HG02970 (cell line): ENCODE results near the gene PEAK3.

Experiments used
- ATAC-seq: cut with Tn5 transposase; IDR thresholded peaks from one replicate; pipeline ENCODE4 v1.9.1; 2021; ENCODE audit warnings: mild to moderate bottlenecking, moderate library complexity, moderate number of reproducible peaks; ENCODE audit not compliant: unreplicated experiment, low FRiP score

PEAK3 gene

DNA sequence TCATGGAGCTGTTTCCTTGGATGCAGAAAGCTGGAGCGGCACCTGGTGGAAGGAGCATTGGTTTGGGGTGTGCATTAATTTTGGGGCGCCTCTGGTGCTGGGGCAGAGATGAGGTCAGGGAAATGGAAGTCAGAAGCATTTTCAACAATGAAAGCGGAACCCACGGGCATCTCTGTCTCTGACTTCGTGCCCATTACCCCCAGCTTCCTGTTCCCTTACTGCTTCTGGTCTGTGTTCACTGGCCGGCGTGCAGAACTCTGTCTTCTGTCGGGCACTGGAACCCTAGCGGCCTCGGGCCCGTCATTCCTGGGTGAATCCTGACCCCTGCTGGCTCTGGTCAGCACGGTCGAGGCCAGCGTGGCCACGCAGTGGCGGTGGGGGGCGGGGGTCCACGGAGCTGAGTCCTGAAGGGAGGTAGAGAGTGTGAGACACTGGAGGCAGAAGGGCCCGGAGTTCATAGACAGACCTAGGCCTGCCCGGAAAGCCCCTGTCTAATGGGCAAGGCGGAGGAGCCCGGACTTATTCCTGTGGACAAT, 33.9 kb upstream of the PEAK3 start:
- ATAC-seq, result no peak

DNA sequence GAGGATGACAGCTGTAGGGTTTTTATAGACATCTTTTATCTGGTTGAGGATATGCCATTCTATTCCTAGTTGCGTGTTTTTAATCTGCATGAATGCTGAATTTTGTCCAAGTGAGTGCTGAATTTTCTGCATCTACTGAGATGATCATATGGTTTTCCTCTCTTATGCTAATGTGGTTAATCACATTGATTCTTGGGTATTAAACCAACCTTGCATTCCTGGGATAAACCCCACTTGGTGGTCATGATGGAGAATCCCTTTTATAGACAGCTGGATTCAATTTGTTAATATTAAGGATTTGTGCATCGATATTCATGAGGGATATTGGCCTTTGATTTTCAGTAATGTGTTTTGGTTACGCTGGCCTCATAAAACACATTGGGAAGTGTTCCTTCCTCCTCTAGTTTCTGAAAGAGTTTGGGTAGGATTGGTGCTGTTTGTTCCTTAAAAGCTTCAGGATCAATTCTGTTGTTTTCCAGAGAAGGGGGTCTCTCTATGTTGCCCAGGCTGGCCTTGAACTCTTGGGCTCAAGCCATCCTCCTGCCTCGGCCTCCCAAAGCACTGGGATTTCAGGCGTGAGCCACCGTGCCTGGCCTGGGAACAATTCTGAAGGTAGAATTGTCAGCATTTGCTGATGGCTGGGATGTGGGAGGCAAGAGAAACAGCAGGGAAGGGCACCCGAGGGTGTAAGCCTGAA, 33.3 kb upstream of the PEAK3 start:
- no peak for ATAC-seq

DNA sequence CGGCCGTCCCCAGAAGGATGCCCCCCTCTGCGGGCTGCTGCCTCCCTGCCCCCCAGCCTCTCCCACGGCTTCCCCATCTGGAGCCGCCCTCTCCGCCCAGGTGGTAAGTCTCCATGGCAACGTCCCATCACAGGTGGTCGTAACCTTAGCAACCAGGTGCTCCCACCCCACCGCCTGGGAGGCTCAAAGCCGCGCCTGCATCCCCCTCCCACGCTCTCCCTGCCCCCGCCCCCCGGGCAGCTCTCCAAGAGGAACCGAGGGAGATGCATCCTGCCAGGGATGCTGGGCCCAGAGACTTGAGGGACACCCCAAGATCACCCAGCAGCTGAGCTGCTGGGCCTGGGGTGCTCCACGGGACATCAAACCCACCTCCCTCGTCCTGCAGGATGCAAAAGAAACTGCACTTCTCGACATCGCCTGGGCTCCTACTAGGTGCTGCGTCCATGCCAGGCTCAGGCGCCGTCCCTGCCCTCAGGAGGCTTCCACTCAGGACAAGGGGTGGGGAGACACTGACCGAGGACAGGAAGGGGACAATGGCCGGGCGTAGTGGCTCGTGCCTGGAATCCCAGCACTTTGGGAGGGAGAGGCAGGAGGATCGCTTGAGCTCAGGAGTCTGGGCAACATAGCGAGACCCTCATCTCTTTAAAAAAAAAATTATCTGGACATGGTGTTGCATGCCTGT, 31.0 kb upstream of the PEAK3 start:
- ATAC-seq, result no peak

DNA sequence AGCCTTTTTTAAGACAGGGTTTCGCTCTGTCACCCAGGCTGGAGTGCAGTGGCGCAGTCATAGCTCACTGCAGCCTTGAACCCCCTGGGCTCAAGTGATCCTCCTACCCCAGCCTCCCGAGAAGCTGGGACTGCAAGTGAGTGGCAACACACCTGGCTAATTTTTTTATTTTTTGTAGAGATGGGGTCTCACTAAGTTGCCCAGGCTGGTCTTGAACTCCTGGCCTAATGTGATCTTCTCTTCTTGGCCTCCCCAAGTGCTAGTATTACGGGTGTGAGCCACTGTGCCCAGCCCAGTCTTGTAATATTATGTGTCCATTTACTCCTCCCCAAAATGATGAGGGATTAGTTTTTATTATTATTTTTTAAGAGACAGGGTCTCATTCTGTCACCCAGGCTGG, 29.1 kb upstream of the PEAK3 start:
- no peak for ATAC-seq

DNA sequence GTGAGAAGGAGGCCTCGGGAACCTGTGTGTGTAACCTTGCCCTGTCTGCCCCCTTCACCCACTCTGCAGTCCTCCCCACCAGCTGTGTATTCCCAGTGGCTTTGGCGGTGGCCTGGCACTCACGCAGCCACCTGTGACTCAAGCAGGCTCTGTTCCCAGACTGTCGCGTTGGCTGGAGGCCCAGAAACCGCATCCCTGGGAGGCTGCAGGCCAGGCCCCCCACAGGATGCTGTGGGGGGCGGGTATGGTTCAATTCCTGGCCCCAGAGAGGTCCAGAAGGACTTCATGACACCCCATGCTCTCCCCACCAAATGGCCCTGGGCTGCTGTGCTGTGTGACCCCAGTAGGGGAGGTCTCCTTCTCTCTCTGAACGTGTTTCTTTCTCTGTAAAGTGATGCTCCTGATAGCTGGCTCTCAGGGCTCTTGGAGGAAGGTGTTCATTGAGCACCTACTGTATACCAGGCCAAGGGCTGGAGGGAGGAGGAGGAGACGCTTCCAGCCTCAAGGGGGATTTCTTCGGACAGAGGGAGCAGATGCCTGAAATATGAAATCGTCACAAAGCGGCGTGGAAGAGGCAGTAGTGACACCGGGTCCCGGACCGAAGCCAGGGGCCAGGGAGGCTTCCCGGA, 27.9 kb upstream of the PEAK3 start:
- ATAC-seq, result no peak

DNA sequence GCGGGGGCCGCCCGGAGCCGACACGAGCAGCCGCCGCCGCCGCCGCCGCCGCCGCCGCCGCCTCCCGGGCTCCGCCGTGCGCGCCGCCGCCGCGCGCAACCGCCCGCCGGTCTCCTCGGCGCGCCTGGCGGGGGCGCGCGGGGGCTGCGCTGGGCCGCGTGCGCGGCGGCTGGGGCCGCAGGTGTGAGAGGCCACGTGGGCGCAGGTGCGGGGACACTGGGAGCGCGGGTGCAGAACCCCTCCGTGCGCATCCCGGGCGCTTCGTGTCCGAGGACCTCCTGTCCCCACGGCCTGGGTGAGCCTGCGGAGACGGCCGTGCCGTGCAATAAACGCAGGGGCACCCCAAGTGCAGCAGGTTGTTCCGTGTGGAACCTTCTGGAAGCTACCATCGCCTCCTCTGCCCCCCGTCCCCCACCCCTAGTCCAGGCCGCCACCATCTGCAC, 26.2 kb upstream of the PEAK3 start, which contains the start of gene LINGO3:
Gene LINGO3 (minus strand): TSS at position 41 of the 443 bp plus-strand sequence. CDS start 16,378 bp downstream, outside the sequence.
- no peak for ATAC-seq

DNA sequence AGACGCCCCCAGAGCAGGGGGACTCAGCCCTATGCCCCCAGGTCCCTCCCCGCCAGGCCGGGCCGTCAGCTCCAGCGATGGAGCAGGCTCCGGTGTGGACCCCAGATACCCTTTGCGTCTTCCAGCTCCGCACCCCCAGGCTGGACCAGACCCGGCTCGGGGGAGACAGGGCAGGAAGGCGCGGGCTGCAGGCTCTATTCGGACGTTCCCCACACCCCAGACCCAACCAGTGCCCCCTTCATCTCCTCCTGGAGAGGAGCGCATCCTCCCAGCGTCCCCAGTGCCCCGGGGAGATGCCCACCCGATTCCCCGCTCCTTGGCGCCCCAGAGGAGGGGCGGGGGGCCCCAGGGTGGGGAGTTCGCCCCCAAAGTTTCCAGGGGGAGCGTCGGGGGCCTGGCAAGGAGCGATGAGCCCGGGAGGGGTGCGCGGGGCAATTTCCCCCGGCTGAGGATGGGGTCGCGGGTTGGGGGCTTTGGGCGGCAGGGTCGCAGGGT, 25.6 kb upstream of the PEAK3 start:
- no peak for ATAC-seq

DNA sequence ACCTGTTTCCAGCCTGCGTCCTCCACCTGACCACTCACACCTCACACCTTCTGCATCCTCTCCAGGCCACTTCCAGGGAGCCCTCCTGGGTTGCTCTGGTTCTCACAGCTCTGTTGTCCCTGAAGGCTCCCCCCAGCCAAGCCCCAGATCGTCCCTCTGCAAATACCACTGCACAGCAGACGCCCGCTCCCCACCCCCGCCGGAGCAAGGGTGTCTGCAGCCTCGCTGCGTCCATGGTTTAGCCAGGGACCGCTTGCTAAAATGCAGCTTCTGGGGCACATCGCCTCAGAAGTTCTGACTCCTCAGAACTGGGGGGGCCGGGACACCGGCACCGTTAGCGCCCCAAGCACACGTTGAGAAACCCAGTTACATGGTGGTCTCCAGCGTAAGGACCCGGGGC, 25.0 kb upstream of the PEAK3 start:
- ATAC-seq, result no peak

DNA sequence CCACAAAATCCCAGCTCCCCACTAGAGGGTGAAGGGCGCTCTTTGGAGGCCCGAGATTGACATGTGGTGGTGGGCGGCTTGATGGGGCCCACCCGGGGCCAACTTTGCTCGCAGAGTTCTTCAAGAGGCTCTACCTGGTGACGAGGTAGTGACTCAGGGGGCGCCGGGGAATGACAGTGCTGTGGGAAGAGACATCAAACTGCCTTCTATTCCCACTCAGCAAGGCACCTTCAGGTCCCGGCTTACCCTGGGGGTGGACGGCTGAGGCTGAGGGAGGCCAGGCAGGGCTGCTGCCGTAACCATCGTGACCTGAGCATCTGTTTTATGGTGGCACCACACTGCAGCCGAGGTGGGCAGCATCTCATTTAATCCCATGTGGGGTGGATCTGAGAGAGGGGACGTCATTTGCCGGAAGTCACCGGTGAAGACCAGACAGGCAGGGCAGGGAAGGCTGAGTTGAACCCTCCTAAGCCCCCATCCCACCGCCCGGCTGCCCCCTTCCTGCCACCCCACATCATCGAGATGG, 24.4 kb upstream of the PEAK3 start:
- ATAC-seq, result no peak

DNA sequence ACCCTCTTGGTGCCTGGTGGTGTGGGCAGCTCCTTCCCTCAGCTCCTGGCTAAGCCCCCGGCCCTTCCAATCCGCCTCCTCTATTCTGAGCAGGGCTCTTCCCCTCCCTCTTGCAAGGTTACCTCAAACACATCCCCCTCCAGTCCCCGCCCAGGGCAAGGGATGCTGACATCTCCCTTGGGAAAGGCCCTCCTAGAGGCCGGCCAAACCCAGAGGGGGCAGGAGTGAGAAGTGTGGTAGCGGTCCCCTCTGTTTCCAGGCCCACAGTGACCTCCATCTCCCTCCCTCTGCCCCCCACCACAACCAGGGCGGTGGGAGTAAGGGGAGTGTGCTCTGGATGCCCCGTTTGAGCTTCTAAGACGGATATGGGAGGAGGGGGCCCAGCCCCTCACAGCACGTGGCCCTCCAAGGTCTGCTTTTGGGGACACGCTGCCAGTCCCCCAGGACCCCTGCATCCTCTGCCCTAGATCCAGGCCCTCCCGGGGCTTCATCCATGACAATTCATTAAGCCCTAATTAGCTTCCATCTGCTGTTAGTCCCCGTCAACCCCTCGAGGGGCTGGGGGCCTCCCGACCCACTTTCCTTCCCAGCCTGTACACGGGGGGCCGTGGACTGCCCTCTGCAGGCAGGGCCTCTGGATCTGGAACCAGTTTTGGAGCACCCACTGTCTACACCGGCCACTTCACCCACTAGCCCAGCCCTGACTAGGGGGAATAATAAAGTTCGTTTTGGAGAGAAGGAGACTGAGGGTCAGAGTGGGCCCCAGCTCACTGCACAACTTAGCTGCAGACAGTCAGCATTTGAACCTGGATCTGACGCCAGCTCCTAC, 23.7 kb upstream of the PEAK3 start:
- ATAC-seq, result no peak

DNA sequence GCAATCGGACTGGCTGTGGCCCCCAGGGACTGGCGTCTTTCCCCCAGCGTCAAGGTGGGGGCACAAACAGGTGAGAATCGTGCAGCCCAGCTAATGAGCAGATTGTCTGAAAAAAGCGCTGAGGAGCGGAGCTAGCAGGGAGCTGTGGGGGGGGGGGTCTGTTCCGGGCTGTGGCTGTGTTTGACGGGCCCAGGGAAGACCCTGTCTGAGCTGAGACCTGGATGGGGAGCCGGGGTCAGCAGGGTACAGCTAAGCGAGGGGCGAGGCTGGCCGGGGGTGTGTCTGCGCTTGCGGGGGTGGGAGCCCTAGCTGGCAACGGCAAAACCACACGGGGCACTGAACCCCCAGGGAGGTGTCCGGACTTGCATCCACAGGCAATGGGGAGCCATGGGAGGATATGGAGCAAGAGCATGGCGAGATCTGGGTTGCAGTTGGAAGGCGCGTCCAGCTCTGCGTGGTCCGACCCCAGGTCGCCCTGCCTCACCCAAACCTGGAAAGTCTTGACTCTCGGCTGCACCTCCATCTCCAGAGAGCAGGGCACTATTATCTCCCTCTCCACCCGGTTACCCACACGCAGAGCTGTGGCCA, 21.3 kb upstream of the PEAK3 start:
- no peak for ATAC-seq

DNA sequence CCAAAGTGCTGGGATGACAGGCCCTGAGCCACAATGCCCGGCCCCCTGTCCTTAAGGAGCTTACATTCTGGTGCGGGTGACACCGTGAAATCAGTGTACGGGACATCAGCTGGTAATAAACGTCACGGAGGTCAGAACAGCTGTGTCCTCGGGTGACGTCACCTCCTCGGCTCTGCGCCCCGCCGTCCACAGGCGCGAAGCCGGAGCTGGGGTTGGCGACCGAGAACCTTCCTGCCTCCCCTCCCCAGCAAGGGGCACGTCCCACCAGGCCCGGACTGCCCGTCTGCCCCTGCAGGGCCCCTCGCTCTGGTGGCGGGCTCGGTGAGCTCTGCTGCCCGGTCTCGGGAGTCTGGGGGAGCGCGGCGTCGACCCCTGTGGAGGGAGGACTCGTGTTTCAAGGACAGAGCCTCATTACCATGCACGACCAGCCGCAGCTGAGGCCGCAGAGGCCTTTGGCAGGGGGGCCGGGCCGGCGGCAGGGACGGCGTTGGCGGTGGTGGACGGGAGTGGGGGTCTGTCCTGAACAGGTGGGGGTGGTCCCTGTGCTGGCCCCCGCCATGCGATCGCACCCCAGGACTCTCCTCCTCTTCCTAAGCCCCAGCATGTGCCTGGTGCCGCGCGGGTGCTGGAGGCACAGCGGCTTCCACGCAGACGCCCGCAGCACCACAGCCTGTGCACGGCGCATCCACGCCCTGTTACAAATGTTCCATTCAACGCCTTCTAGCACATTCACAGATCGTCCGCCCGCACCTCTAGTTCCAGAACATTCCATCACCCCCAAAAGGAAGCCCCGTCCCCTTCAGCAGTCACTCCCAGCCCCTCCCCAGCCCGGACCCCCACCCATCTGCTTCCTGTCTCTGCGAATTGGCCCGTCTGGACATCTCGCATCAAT, 20.6 kb upstream of the PEAK3 start:
- no peak for ATAC-seq

DNA sequence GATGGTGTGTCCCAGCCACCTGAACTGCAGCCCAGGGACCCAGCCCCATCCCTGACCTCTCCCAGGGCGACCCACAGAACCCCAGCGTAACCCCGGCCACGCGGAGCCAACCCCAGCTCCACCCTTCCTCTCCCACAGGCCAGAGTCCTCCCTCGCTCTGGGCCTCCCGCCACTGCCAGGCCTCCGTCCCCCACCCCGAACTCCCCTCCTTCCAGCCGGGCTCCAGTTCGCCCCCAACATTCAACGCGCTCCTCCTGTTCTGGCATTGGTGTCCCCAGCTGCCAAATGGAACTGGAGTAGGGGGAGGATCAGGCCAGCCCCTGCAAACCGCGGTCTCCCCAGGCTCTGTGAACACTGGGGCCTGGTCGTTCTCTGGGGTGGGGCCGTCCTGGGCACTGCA, 18.6 kb upstream of the PEAK3 start:
- no peak for ATAC-seq

DNA sequence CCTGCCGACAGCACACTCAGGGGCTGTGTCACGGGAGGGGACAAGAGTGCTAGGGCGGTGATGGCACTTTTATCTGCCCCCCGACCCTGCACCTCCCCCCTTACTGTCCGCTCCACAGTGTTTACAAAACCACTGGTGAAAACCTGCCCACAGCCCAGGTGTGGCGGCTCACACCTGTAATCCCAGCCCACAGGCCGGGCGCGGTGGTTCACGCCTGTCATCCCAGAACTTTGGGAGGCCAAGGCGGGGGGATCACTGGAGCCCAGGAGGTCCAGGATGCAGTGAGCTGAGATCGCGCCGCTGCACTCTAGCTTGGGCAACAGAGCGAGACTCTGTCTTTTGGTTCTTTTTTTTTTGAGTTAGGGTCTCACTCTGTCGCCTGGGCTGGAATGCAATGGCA, 14.2 kb upstream of the PEAK3 start:
- no peak for ATAC-seq

DNA sequence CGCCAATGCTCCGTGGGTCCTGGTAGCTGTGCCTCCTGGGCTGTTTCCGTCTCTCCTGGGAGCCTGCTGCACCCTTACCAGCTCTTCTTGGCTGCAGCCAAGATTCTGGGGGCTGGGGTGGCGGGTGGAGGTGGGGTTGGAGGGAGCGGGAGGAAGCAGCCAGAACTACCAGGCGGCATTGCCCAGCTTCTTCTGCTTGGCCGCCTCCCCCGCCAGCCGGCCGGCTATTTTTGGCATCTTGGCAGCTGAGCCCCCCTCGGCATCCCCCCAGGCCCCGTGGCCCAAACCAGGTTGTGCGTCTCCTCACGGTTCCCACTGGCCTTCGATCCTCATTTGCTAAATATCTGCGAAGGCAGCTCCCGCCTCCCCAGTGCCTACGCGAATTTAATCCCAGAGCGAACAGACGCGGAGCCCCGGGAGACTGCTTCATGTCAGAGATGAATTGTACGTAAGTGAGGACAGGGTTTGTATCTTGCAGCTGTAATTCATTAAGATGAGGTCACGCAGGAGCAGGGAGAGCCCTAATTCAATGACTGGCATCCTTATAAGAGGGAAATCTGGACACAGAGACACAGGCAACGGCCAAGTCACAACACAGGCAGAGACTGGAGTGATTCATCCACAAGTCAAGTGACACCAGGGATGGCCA, 12.8 kb upstream of the PEAK3 start:
- no peak for ATAC-seq

DNA sequence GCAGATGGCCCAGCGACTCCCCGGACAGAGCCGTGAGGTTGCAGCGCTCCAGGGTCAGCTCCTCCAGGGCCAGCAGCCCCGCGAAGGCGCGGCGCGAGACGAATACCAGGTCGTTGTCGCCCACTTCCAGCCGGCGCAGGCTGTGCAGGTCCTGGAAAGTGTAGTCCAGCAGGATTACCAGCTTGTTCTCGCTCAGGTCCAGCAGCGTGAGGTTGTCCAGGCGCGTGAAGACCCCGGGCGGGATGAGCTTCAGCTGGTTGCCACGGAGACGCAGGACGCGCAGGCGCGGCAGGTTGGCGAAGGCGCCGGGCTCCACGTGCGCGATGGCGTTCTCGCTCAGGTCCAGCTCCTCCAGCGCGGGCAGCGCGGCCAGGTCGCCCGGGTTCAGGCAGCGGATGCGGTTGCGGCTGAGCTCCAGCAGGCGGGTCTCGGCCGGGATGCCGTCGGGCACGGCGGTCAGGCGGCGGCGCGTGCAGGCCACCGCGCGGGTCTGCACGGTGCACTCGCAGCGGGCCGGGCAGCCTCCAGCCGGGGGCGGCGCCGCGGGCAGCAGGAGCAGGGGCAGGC, 9.3 kb upstream of the PEAK3 start:
- no peak for ATAC-seq

DNA sequence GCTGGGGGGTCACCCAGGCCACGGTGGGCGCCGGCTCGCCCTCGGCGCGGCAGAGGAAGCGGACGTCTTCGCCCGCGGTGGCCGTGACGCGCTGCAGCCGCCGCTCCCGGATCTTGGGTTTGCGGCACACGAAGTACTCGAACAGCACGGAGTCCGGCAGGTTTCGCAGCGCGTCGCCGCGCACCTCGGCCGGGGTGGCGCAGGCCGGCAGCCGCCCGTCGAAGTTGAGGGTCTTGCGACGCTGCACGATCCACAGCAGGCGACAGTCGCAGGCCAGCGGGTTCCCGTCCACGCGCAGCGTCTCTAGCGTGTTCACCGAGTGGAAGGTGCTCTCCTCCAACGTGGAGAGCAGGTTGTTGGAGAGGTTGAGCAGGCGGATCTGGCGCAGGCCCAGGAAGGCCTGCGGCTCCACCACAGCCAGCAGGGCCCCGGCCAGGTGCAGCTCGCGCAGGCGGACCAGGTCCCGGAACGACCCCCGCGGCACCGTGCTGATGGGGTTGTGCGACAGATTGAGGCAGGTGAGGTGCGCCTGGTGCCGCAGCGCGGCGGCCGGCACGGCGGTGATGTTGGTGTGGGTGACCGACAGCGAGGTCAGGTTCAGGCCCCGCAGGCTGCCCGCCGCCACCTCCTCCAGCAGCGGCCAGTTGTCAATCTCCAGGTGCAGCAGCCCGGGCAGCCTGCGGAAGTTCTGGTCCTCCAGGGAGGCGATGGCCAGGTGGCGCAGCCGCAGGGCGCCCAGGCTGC, 8.6 kb upstream of the PEAK3 start:
- no peak for ATAC-seq
